GM12801 (cell line): ENCODE data around the gene C16orf90.

Source experiments
- TF ChIP-seq, protein P1 (sequence below): IDR thresholded peaks from one replicate; pipeline ENCODE4 v1.5.1; 2011; ENCODE audit warnings: control low read depth; ENCODE audit not compliant: insufficient read length; ENCODE audit errors: extremely low read depth

Gene C16orf90

DNA sequence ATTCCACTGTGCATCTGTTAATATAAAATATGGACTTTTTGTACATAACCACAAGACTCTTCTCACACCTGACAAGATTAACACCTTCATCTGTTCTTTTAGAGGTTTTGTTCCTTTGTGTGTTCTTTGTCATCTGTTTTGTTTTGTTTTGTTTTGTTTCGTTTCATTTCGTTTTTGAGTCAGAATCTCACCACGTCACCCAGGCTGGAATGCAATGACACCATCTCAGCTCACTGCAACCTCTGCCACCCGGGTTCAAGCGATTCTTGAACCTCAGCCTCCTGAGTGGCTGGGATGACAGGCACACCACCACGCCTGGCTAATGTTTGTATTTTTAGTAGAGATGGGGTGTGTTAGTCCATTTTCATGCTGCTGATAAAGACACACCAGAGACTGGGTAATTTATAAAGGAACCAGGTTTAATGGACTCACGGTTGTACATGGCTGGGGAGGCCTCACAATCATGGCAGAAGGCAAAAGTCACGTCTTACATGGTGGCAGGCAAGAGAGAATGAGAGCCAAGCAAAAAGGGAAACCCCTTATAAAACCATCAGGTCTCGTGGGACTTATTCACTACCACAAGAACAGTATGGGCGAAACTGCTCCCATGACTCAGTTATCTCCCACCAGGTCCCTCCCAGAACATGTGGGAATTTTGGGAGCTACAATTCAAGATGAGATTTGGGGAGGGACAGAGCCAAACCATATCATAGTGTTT, 22.3 kb downstream of the C16orf90 start:
- TF ChIP-seq, protein P1, sequence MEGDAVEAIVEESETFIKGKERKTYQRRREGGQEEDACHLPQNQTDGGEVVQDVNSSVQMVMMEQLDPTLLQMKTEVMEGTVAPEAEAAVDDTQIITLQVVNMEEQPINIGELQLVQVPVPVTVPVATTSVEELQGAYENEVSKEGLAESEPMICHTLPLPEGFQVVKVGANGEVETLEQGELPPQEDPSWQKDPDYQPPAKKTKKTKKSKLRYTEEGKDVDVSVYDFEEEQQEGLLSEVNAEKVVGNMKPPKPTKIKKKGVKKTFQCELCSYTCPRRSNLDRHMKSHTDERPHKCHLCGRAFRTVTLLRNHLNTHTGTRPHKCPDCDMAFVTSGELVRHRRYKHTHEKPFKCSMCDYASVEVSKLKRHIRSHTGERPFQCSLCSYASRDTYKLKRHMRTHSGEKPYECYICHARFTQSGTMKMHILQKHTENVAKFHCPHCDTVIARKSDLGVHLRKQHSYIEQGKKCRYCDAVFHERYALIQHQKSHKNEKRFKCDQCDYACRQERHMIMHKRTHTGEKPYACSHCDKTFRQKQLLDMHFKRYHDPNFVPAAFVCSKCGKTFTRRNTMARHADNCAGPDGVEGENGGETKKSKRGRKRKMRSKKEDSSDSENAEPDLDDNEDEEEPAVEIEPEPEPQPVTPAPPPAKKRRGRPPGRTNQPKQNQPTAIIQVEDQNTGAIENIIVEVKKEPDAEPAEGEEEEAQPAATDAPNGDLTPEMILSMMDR, result no peak

DNA sequence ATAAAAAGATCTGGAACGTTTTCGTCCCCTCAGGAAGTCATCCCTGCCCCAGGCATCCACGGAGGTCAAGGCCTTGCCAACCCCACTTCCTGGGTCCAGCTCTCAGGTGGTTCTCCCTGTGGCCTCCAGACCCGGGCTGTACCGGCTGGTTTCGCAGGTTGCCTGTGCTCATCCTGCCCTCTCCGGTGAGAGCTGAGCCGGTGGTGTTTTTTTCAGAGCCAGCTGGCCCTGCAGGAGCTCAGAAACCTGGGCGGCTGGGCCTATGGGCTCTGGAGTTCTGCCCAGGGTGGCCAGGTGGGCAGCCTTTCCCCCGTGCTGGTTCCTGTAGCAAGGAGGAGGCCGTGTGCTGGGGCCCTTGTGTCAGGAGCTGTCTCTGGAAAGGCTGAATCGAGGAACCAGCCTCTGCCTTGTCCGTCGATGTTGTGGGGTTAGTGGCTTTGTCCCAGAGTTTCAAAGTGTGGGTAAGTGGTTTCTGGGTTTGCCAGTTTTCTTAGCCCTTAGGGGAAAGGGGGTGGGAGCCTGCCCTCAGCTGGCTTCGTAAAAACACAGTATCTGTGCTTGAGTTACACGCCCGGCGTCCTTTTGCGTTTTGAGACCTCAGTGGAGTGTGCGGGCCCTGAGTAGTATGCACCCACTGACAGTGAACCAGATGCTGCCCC, 23.6 kb downstream of the C16orf90 start:
- TF ChIP-seq, protein P1, result no peak

DNA sequence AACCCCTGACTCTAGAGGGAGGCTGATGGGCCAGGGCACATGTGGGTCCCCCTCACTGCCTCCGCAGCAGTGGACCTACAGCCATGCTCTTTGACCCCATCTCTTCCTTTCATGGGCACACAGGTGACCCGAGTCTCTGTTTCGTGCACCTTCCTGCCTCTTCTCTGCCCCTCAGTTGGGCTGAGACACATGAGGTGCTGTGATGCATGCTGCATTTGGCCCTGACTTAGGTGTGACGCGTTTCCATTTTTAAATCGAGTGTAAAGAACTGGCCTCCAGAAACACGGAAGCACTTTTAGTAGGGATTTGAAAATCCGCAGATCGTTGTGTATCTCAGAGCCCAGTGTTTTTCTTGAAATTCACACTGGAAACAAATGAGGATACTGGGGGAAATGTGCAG, 24.6 kb downstream of the C16orf90 start:
- TF ChIP-seq, protein P1, result no peak

DNA sequence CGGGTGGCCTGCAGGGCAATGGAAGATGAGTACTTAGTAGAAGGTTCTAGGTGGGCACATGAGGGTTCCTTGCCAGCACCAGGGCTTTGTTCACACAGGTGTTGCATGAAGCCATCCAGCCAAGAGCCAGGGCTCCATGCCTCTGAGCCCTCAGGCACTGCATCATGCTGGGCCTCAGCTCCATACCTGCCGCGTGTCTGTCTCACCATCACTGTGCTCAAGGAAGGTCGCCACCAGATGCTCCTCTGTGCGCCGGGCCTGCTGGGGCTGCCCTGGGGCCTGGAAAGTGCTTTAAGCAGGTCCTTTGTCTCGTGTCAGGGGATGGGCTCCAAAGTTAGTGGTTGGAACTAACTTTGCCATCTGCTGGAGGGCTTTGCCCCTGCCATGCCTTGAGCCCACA, 25.6 kb downstream of the C16orf90 start:
- TF ChIP-seq, protein P1, result no peak

DNA sequence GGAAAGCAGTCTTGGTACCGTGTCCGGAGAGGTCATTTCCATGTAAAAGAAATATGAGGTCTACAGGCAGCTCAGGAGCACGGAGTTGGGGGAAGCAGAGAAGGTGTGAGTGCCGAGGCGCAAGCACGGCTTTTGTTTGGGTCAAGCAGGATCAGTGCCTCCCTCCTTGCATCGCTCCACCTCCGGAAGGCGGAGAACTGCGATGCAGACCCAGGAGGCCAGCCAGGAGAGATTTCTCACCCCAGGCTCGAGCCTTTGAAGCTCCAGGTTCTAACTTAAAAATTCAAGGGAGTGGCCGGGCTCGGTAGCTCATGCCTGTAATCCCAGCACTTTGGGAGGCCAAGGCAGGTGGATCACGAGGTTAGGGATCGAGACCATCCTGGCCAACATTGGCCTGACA, 26.8 kb downstream of the C16orf90 start:
- TF ChIP-seq, protein P1, result no peak

DNA sequence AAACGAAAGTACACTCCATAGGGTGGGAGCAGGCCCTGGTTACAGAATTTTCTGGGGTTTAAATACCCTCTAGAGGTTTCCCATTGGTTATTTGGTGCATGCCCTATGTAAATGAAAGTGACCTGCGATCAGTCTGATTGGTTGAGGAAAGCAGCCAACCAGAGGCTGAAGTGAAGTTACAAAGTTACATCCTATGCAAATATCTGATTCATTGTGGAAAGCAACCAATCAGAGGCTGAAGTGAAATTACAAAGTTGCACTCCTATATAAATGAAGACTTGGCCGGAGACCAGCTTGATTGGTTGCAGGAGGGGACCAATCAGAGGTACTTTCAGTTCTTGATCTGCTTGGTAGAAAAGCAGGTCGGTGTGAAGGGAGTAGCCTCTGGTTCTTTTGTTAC, 27.4 kb downstream of the C16orf90 start:
- TF ChIP-seq, protein P1, result no peak

DNA sequence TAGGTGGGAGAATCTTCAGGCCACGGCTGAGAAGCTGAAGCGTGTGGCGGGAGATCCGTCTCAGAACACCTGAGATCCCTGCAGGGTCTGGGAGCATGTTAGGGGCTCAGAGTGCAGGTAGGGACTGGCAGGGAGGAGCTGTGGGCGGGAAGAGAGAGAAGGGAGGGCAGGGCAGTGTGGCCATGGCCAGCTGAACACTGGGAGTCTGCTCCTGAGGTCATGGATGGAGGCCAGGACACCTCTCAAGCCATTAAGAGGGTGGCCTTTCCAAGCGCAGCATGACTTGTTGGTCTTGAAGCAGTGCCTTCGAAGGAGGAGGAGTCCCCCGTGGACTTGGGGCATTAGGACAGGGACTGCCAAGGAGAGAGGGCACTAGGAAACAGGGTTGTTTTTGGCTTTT, 28.1 kb downstream of the C16orf90 start:
- TF ChIP-seq, protein P1, result no peak
